ENCODE results near the gene B9D1.

DNA sequence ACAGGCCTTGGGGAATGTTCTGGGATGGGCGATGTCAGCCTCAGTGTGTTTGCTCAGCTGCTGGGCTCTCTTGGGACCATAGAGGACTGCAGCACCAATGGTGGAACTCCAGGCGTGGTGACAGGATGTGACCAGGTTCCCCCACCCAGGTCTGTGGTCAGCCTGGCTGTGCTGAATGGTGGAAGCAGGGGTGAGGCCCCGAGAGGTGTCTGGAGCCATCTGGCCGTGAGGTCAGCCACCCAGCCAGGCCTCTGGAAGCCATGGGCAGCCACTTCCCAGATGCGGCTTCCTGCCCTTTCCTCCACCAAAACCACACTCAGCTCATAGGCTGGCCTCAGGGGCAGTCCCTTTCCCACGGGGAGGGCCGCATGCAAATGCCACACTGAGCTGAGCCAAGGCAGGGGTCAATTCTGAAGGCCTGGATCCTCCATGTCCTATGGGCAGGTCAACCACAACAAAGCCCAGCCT, 8.0 kb upstream of the B9D1 start:
- TF ChIP-seq ADNP (tag; IDR thresholded peaks at IDR 0.05) (no peak), GABPA (tag; conservative IDR thresholded peaks at IDR 0.05; ENCODE audit: low read depth) (no peak), POLR2A (conservative IDR thresholded peaks at IDR 0.05) (no peak), JUN (IDR thresholded peaks at IDR 0.05; ENCODE audit: borderline replicate concordance, low read depth, low read length) (no peak), JUN (CRISPR knock-in tag; IDR thresholded peaks at IDR 0.05; ENCODE audit: borderline replicate concordance) (no peak), RAD21 (CRISPR knock-in tag; conservative IDR thresholded peaks at IDR 0.05 in 1 of 2, IDR thresholded peaks at IDR 0.05 in 1 of 2) (no peak), MYC (IDR thresholded peaks at IDR 0.05; ENCODE audit: low read depth, low read length) (no peak), MYC (CRISPR knock-in tag; IDR thresholded peaks at IDR 0.05; ENCODE audit: borderline replicate concordance, low read depth) (no peak), MXI1 (IDR thresholded peaks at IDR 0.05; ENCODE audit: low read depth, low read length) (no peak)
- TF ChIP-seq, protein P1, sequence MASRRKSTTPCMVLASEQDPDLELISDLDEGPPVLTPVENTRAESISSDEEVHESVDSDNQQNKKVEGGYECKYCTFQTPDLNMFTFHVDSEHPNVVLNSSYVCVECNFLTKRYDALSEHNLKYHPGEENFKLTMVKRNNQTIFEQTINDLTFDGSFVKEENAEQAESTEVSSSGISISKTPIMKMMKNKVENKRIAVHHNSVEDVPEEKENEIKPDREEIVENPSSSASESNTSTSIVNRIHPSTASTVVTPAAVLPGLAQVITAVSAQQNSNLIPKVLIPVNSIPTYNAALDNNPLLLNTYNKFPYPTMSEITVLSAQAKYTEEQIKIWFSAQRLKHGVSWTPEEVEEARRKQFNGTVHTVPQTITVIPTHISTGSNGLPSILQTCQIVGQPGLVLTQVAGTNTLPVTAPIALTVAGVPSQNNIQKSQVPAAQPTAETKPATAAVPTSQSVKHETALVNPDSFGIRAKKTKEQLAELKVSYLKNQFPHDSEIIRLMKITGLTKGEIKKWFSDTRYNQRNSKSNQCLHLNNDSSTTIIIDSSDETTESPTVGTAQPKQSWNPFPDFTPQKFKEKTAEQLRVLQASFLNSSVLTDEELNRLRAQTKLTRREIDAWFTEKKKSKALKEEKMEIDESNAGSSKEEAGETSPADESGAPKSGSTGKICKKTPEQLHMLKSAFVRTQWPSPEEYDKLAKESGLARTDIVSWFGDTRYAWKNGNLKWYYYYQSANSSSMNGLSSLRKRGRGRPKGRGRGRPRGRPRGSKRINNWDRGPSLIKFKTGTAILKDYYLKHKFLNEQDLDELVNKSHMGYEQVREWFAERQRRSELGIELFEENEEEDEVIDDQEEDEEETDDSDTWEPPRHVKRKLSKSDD (conservative IDR thresholded peaks at IDR 0.05; ENCODE audit: low read length) = no peak

All from K562 (cell line).